NCI-H82 (cell line): ENCODE data around the gene LASP1.
A peak's percentile ranks its signal among the peaks of the same experiment; 100 is the strongest.
"Not testable (repeated sequence)": the region's sequence is repeated elsewhere in the genome, so short reads cannot be mapped to it uniquely, and the experiment has no call there.

Experiments used
- DNase-seq: peaks from one replicate; lab custom pipeline; 2025; lab: John Stamatoyannopoulos, UW

The LASP1 gene

DNA sequence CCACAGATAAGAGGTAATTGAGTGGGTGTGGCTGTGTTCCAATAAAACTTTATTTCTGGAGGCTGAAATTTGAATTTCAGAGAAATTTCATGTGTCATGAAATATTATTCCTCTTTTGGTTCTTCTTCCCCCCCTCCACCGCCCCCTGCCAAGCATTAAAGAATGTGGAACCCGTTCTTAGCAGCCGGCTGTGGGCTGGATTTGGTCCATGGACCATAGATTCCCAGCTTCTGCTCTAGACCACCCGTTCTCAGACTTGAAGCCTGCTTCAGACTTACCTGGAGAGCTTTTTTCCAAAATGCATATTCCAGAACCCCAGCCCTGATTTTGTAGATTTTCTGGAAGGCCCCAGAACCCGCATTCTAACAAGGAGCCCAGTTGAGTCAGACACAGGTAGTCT lies 40.5 kb downstream of the LASP1 start:
- DNase-seq: no peak

GRCh38 chr17:38911081-38911730 lies 41.3 kb downstream of the LASP1 start:
- DNase-seq: no peak

DNA sequence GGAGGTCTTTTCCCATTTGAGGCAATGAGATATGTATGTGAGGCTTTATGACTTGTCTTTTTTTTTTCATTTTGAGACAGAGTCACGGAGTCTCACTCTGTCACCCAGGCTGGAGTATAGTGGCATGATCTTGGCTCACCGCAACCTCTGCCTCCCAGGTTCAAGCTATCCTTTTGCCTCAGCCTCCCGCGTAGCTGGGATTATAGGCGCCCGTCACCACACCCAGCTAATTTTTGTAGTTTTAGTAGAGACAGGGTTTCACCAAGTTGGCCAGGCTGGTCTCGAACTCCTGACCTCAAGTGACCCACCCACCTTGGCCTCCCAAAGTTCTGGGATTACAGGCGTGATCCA lies 41.8 kb downstream of the LASP1 start:
- DNase-seq: not testable (repeated sequence)

- no peak for DNase-seq
Observed at GRCh38 chr17:38912221-38912813, 42.5 kb downstream of the LASP1 start.

- DNase-seq: no peak
Observed at GRCh38 chr17:38914741-38915638, 45.1 kb downstream of the LASP1 start.

DNA sequence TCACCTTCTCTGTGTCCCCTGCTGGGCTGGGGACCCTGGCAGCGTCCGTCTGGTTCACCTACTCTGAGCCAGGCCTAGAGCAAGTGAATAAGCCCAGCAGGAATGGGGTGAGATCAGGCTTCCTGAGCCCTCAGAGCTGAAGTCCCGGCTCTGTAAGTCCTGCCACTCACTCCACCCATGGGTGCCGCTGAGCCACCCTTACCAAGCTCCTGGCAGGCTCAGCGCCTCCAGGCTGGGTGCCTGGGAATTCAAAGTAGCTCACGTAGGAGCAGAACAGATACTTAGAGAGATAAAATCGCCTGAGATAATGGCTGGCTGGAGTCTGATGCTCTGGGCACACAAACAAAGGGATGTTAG lies 45.8 kb downstream of the LASP1 start:
- no peak for DNase-seq

DNA sequence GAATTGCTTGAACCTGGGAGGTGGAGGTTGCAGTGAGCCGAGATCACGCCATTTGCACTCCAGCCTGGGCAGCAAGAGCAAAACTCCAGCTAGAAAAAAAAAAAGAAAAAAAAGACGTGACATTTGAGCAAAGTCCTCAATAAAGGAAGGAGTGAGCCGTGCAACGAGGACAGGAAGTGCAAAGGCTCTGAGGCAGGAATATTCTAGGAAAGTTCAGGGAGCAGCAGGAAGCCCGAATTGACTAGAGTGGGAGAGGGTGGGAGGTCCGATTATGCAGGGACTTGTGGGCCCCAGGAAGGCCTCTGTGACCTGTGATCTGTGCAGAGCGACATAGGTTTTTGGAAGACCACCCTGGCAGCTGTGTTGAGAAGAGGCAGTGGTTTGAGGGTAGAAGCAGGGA lies 46.9 kb downstream of the LASP1 start:
- DNase-seq: no peak

- peak; percentile 24 for DNase-seq
Observed at GRCh38 chr17:38917259-38917658, 47.4 kb downstream of the LASP1 start.

DNA sequence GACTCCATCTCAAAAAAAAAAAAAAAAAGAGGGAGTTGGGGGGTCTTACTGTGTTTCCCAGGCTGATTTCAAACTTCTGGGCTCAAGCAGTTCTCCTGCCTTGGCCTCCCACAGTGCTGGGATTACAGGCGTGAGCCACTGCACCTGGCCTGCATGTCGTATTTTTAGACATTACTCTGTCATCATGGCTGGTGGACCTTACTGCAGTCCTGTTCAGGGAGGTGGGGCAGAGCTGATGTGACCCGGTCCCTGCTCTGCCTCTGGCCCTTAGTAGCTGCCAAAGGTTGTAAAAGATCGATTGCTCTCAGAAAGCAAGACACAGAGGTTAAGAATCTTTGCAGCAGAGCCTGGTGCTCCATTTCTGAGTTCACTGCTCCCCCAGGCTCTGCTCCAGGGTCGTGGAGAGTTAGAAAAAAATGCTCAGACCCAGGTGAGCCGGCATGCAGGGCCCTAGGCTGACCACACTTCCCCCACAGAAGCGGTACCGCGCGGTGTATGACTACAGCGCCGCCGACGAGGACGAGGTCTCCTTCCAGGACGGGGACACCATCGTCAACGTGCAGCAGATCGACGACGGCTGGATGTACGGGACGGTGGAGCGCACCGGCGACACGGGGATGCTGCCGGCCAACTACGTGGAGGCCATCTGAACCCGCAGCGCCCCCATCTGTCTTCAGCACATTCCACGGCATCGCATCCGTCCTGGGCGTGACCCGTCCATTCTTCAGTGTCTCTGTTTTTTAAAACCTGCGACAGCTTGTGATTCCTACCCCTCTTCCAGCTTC lies 48.5 kb downstream of the LASP1 start:
- no peak for DNase-seq

DNA sequence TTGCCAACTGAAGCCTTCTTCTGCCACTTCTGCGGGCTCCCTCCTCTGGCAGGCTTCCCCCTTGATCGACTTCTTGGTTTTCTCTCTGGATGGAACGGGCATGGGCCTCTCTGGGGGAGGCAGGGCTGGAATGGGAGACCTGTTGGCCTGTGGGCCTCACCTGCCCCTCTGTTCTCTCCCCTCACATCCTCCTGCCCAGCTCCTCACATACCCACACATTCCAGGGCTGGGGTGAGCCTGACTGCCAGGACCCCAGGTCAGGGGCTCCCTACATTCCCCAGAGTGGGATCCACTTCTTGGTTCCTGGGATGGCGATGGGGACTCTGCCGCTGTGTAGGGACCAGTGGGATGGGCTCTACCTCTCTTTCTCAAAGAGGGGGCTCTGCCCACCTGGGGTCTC lies 49.1 kb downstream of the LASP1 start:
- DNase-seq: no peak

GRCh38 chr17:38919316-38920078 lies 49.6 kb downstream of the LASP1 start:
- no peak for DNase-seq

- DNase-seq: no peak
Observed at GRCh38 chr17:38920374-38921291, 50.8 kb downstream of the LASP1 start.

DNA sequence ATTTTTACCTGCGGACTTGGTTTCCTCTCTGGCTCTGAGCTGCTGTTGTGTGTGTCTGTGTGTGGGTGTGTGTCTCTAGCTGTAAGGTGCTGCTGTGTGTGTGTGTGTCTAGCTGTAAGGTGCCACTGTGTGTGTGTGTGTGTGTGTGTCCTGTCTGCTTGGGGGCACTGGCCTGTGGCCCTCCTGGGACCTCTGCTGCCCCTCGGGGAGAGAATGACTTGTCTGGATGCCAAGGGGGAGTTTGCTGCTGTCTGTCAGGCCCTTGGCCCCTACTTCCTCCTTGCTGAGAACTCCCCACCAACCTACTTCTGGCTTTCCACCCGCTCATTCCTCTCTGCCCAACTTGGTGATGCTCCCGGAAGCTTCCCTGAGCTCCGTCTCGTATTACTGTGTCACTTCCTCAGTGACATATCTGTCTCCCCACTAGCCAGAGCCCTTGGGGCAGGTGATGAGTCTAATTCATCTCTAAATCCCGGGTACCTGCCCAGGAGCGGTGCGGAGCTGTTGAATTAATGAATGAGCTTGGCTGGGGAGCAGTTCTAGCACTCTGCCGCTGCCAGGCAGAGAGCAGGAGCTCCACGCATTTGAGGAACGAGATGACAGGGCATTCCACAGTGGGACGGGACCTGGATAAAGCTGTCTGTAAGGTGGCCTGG lies 52.0 kb downstream of the LASP1 start:
- DNase-seq: no peak

- peak; percentile 27 for DNase-seq
Observed at GRCh38 chr17:38922538-38923297, 52.9 kb downstream of the LASP1 start.

DNA sequence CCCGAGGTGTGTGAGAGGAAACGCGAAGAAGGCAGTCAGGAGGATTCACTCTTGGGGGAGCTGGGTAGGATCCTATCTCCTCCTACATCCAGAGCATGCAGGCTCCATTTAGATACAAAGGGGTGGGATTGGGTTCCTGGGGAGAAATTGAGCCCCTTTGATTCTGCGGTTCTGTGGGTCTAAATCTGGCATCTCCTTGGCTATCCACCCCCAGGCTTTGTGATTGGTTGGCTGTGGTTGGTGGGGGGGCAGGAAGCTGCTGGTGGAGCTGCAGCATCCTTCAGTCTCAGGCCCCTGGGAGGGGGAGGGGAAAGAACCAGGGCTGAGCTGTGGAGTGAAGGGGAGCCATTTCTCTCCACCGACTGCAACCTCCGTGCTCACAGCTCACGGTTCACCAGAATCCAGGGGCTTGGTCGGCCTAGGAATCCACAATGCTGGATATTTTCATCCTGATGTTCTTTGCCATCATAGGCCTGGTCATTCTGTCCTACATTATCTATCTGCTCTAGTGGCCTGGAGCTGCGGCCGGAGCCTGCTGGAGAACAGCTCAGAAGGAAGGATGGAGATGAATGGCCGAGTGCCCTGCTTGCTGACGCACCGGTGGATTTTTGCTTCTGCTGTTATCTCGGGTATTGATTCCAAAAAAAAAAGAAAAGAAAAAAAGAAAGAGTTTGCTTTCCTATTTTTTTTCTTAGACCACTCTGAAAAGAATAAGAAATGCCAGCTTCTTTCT lies 55.6 kb downstream of the LASP1 start, which contains the start of gene LASP1NB:
Gene LASP1NB (plus strand): TSS at position 352 of the 733 bp plus-strand sequence.
- peak; percentile 53 for DNase-seq

GRCh38 chr17:38926293-38927070 lies 56.6 kb downstream of the LASP1 start:
- DNase-seq: no peak

- DNase-seq: not testable (repeated sequence)
Observed at GRCh38 chr17:38930782-38931181, 60.9 kb downstream of the LASP1 start.

DNA sequence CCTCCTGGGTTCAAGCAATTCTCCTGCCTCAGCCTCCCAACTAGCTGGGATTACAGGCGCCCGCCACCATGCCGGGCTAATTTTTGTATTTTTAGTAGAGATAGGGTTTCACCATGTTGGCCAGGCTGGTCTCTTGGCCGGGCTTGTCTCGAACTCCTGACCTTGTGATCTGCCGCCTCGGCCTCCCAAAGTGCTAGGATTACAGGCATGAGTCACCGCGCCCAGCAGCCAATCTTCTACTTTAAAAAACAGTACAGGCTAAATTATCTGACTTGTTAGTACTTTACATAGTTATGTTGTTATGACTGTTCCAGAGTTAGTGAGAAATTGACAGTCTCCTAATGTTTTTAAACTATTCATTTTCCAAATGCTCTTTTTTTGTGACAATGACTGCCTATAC lies 64.1 kb downstream of the LASP1 start:
- DNase-seq: not testable (repeated sequence)
